Measurements from ENCODE around the gene RAD23B.

Gene RAD23B

DNA sequence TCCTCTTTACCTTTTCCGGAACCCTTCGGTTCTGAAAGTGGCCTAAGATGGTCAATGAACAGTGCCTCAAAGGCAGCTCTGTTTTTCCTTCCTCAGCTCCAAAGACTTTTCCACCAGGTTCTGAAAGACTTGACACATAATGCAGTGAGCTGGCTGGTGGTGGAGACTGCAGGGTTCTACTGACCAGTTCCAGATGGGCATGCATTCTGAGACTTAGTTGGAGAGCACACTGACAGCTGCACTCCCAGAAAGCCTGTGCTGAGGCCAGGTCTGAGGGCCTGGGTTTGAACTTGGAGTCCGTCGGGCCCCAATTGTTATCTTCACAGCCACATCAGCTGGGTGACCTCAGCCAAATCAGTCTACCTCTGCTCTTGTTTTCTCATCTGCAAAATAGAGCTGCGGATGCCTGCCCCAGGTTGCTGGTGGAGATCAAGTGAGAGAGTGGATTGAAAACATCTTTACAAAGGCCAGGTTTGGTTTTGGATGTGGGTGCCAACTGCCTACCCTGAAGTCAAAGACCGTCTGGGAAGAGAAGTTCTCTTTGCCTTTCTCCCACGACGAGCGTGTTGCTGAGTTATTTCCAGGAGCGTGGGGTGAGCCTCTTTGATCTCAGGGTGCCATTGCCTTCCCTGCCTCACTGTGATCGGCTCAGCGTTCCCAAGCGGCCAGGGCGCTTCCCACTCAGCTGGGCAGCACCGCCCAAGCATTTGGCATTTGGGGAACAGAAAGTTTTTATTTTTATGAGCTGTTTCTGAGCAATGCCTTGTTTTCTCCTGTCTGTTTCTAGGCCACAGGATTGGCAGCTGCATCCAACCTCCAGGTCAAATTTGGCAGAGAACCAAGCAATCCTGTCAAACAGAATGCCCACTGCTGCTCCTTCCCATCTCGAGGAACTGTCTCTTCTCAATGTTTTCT is 54.9 kb downstream of the RAD23B start:
- DNase-seq: no peak

GRCh38 chr9:107338911-107339659 is 56.0 kb downstream of the RAD23B start:
- DNase-seq: no peak

- peak; percentile 61 to 75 (median 69) for DNase-seq
Measured at GRCh38 chr9:107340920-107341632, 58.0 kb downstream of the RAD23B start.

DNA sequence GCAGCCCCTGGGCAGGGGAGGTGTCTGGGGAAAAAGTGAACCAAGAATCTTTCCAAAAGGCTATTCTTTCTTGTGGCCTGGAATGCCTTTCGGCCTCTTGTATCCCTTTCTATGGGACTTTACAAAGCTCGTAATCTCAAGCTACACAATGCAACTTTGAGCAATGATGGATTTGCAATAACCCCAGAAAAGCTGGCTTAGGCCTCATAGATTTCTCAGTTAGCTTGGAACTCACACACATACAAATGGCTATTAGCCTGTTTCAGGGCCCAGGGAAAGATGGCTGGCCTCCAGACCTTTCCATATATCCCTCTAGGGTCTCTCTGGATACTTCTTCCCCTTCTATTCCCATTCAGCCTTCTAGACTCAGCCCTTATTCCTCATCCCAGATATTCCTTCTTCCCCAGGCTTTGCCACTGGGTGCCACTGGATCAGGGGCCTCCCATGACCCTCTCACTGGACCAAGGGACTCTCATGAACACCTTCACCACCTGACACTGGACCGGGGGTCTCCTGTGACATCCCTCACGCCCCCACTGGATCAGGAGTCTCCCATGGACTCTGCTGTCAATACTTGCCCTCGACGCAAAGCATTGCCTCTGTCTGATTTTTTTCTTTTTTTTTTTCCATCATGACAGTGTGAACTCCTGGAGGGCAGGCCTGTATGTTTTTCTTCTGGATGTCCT is 59.5 kb downstream of the RAD23B start:
- no peak for DNase-seq

- no peak for DNase-seq
Measured at GRCh38 chr9:107345327-107345726, 62.2 kb downstream of the RAD23B start.

DNA sequence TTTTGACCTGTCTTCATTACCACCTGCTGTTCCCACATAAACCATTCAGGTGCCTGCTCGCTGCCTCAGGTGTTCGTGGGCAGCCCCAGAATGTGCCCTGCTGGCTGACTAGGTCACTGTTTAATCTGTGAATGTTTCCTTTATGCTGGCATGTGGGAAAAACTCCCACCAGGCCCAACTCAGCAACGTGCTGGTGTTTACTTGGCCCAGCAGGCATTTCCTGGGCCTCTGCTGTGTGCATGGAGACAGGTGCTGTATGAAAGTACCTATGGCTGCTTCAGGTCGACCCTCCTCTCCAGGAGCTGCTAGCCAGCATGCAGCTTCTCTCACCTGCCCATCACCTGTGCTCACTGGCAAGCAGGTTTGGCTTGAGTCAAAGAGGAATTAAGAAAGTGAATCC is 65.8 kb downstream of the RAD23B start:
- no peak for DNase-seq

DNA sequence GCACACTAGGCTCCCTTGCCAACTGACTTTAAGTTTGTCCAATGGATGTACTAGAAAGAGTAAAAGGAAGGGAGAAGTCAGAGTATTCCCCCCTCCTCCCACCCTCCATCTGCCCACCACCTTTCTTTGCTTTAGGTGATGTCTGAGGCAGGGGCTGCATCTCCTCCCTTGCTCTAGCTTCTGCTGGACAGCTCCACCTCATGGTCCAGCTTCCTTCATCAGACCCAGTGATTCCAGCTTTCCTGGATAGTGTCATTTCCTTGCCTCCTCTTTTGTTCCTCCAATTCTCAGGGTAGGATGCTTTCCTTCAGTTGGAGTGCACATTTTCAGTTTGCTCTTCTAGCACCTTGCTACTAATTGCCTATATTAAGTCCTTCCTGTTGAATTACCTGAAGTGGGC is 67.4 kb downstream of the RAD23B start:
- no peak for DNase-seq

- DNase-seq: no peak
Measured at GRCh38 chr9:107351382-107352045, 68.4 kb downstream of the RAD23B start.

DNA sequence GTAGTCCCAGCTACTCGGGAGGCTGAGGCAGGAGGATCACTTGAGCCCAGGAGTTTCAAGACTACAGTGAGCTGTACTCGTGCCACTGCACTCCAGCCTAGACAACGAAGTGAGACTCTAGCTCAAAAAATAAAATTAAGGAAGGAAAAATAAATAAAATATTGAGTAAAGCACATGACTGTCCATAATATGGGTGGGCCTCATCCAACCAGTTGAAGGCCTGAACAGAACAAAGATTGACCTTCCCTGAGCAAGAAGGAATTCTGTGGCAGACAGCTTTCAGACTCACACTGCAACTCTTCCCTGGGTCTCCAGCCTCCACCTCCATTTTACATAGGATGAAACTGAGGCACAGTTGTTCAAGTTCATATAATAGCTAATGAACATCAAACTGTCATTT is 72.3 kb downstream of the RAD23B start:
- DNase-seq: no peak

DNA sequence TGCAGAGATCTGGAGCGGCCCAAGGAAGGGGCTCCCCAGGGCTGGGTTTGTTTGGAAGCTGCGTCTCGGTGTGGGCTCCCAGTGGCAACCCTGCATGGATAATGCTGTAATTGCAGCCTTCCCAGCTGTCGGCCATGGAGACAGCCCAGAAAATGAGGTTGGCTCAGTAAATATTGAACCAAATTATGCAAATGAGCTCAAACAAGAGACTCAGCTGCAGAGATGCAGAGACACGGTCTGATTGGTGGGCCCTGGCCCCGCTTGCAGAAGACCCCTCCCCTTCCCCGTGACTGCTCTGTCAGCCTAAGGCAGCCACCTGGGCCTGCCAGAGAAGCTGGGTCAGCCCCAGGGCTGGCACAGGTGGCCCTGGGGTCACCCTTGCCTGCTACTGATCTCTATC is 75.9 kb downstream of the RAD23B start:
- no peak for DNase-seq

- no peak for DNase-seq
Measured at GRCh38 chr9:107360098-107360497, 77.0 kb downstream of the RAD23B start.

DNA sequence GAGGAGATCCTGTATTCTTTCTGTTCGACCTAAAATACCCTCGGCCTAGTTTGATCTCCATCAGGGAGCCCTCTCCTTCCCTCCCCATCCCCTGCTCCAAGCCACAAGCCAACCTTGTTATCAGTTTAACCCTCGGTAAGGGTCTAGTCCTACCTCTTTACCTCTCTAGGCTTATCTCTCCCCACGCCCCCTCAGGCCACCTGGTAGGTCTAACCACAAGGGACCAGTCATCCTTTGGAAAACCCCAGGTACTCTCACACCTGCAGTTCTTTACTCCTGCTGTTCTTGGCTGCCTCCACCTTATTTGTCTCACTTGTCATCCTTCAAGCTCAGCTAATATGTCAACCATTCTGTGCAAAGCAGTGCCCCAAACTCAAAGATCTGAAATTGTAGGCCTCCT is 78.7 kb downstream of the RAD23B start:
- DNase-seq: no peak

GRCh38 chr9:107363516-107364152 is 80.6 kb downstream of the RAD23B start:
- no peak for DNase-seq

DNA sequence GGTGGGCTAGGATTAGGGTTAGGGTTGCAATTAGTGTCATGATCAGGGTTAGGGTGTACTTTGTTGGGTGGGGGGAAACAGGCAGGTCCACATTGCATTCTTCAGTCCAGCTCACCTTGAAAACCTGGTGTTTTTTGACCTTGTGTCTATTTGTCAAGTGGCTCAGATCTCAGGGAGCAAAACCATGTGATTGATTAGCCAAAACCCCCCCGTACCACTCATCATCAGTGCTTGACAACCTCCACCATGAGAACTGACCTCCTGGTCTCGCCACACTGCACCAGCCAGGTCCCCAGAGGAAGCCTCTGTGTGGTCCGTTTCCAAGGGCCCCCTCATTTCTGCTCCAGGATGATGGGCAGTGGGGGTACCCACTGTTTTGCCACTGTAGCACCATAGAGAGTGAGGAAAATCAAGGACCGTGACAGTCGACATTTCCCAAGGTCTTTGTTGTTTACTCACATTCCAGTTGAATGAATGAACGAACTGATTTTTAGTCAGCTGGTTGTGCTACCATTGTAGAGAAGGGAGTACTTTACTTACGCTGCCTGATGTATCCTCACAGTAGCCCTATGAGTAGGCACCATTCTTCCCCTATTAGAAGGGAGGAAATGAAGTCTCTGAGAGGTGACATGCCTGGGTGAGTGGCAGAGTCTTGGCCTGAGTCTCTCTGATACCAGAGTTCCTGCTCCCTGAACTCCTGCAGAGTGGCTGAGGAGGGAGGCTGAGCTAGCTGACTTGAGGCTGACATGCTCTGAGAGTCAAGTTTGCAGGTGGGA is 84.8 kb downstream of the RAD23B start:
- DNase-seq: no peak

DNA sequence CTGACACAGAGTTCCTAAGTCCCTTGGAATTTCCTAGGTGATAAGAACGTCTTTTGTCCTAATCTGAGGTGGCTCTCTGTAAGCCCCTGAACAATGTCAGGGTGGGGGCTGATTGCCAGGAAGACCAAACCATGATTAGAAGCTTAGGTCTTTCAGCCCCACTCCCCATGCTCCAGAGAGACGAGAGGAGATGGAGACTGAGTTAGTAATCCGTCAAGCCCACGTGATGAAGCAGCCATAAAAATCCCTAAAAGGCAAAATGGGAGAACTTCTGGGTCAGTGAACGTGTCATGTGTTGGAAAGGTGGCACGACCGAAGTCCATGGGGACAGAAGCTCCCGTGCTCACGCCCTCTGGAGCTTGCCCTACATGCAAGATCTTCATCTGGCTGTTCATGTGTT is 85.6 kb downstream of the RAD23B start:
- no peak for DNase-seq

DNA sequence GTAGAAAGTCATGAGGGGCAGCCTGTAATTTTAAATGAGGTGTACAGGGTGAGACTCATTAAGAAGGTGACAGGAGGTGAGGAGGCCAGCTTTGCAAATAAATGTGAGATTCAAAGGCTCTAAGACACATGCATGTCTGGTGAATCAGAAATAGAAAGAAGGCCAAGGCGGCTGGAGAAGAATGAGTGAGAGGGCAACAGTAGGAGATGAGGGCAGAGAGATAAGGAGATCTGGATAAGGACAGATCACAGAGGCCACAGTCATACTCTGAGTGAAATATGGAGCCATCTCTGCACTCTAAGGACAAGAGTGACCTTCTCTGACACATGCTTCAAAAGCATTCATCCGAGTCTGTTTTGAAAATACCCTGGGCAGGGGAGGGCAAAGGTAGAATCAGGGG is 90.7 kb downstream of the RAD23B start:
- DNase-seq: no peak

DNA sequence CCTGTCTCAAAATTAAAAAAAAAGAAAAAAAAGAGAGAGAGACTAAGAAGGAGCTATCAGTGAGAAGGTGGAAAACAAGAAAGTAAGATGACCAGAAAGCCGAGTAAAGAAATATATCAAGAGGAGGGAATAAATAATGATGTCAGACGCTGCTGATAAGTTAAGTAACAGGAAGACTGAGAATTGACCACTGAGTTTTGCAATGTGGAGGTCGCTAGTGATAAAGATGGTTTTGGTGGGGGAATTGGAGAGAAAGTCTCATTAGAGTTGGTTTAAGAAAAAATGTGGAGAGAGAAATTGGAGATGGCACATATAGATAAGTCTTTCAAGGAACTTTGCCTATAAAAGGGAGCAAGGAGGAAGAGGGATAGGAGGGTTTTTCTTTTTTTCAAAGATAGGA is 91.9 kb downstream of the RAD23B start:
- DNase-seq: no peak

DNA sequence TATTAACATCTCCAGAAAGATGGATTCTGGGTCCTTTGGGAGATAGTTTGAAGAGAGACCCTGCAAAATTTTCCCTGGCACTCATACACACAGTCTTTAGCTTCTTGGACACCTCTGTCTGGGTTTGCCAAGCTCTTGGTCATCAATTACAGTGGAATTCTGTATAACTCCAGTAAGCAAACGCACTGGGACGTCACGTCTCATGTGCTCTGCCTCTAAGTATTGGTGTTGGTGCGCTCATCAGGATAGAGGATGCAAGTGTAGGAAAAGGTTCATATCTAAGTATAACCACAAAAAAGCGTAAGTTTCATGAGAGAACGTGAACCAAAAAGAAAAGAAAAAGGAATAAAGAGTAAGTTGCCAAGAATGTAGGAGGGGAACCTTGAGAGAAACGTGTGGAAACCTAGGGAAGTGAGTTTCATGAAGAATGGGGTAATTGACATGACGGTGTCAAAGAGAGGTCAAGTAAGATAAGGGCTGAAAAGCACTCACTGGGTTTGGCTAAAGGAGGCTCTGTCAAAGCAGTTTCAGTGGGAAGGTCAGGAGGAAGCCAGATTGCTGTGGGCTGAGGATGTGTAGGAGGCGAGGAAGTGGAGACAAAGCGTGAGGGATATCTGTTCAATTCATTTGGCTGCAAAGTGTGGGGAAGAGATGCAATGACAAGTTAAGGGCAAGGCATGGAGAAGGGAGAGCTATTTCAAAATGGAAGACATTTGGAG is 92.7 kb downstream of the RAD23B start:
- DNase-seq: no peak

- no peak for DNase-seq
Measured at GRCh38 chr9:107378006-107378405, 94.9 kb downstream of the RAD23B start.

Data from T-helper 1 cell (primary cell).